ENCODE measurements around the gene SLX9. TPM values are rescaled to one million over a fixed set of nuclear protein-coding genes. Genes with fewer than 3 reads are reported as not detected.

SLX9 gene
- polyA plus RNA-seq, 1 experiment, result 12.4 TPM

GRCh38 chr21:44955141-44955797 is 15.4 kb downstream of the SLX9 start:
- DNase-seq (ENCODE audit: low read depth), result no peak
- no peak for TF ChIP-seq CTCF (IDR thresholded peaks at IDR 0.05; ENCODE audit: insufficient read depth, low read depth, low read length)
- POLR2A ChIA-PET, result no interaction called here
- Histone ChIP-seq H3K36me3 (ENCODE audit: control insufficient read depth, insufficient read depth, low read length) (peaks cover 9% of the 10 kb centered on the region), H3K4me3 (ENCODE audit: low read depth, low read length) (no peak overlapping the region), H3K27me3 (ENCODE audit: control insufficient read depth, insufficient read depth, low read length) (no peaks in the 10 kb centered on the region)
- CTCF ChIA-PET, result interaction anchor here (1.0 to 4.7 kb wide), 2 partner anchors 10 to 182 kb away, joined by 3 to 32 read pairs; no protein-coding TSS in a partner anchor

DNA sequence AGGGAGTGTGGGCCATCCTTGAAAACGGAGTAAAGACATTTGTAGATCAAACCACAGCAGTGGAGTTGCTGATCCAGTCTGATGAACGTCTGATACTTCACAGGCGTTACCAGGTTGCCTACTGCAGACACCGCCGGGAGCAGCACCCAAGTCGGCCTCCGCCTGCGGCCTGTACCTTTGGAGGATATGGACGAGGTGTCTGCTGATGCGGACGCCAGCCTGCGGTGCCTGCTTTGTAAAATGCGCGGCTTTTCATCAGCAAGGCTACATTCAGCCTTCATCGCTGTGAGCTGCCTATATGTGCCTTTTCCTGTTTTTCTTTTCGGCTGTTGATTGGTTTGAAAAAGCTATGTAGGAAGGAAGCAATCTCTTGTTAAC is 16.0 kb downstream of the SLX9 start:
- DNase-seq (ENCODE audit: low read depth), result no peak
- peaks cover 9% of the 10 kb centered on the region for H3K36me3 ChIP-seq (ENCODE audit: control insufficient read depth, insufficient read depth, low read length)
- H3K4me3 ChIP-seq (ENCODE audit: low read depth, low read length), result no peak overlapping the region
- POLR2A ChIA-PET, result no interaction called here
- no peaks in the 10 kb centered on the region for H3K27me3 ChIP-seq (ENCODE audit: control insufficient read depth, insufficient read depth, low read length)
- TF ChIP-seq CTCF (IDR thresholded peaks at IDR 0.05; ENCODE audit: insufficient read depth, low read depth, low read length), result no peak
- CTCF ChIA-PET, result interaction anchor here (1.0 to 4.7 kb wide), 2 partner anchors 9 to 182 kb away, joined by 3 to 32 read pairs; no protein-coding TSS in a partner anchor

DNA sequence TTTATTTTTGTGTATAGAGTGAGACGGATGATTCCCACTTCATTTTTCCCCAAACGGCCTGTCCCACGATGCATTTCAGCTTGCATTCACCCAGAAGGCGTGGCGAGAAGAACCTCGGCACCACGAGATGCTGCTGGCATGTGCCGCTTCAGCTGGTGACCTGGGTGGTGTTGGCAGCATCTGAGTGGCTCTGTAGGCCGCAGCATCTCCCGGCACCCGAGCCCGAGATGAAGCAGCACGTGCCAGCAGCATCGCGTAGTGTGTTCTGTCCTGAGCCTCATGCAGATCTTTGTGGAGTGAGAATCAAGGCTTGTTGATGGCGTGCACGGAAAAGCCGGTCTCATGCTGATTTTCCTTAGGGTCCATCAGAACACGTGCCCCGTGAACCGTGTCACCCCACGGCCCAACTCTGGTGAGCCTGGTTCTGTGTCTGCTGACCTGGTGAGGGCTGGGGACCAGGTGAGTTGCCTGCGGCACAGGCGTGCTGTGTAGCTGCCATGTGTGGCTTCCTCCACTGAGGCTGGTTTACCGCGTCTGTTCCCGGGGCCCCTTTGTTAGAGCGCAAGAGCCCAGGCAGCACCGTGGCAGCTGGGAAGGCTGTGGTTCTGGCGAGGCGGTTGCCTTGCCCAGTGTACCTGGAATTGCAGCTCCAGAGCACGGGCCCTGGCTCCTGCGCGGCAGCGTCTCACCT is 16.7 kb downstream of the SLX9 start:
- CTCF ChIA-PET, result interaction anchor here (1.0 to 4.7 kb wide), 5 partner anchors 7 to 184 kb away, joined by 3 to 32 read pairs (median 24); no protein-coding TSS in a partner anchor

DNA sequence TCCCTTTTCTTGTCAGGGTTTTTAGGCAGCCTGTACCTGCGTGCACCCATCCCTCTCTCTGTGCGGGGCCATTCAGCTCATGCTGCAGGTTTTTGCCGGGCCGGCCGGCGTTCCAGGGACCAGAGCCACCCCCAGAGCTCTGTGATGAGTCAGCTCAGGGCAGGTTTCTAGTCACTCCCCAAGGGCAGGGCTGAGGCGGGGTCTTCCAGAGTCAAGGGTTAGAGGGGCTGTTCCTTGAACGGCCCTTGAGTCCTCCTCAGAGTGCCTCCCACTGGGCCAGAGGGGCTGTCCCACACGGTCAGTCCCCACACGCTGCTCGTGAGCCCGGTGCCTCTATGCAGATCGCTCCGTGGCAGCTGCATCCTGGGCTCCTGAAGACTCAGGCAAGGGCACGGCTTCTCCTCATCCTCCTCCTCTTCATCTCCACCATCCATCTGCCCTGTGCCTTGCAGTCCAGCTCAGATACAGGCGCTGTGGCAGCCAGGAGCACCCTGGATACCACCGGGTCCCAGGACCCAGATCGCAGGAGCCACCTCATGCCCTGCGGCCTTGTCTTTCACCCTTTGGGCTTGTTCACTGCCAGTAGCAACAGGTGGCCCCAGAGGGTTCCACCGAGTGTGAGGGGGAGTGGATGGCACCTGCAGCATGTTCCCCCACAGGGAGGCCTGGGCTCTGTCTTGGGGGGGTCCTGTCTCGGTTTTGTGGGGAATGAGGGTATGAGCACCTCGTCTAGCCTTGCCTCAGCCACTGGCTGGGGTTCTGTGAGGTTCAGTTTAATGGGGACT is 17.4 kb downstream of the SLX9 start:
- CTCF ChIA-PET, result interaction anchor here (1.3 to 4.7 kb wide), 5 partner anchors 8 to 183 kb away, joined by 3 to 32 read pairs (median 24); no protein-coding TSS in a partner anchor

More for the DNA sequence above, 16.7 kb downstream of the SLX9 start:
- DNase-seq (ENCODE audit: low read depth), result no peak
- Histone ChIP-seq H3K36me3 (ENCODE audit: control insufficient read depth, insufficient read depth, low read length) (peaks cover 9% of the 10 kb centered on the region), H3K27me3 (ENCODE audit: control insufficient read depth, insufficient read depth, low read length) (no peaks in the 10 kb centered on the region), H3K4me3 (ENCODE audit: low read depth, low read length) (no peak overlapping the region)
- POLR2A ChIA-PET, result no interaction called here
- TF ChIP-seq CTCF (IDR thresholded peaks at IDR 0.05; ENCODE audit: insufficient read depth, low read depth, low read length), result no peak

More for the DNA sequence above, 17.4 kb downstream of the SLX9 start:
- no peak overlapping the region for H3K4me3 ChIP-seq (ENCODE audit: low read depth, low read length)
- no peak for DNase-seq (ENCODE audit: low read depth)
- POLR2A ChIA-PET, result no interaction called here
- no peaks in the 10 kb centered on the region for H3K27me3 ChIP-seq (ENCODE audit: control insufficient read depth, insufficient read depth, low read length)
- no peak for TF ChIP-seq CTCF (IDR thresholded peaks at IDR 0.05; ENCODE audit: insufficient read depth, low read depth, low read length)
- H3K36me3 ChIP-seq (ENCODE audit: control insufficient read depth, insufficient read depth, low read length), result peaks cover 7% of the 10 kb centered on the region
